Transverse colon (tissue), 4 donors: ENCODE results near the gene PTGDR2. TPM values are rescaled to one million over a fixed set of nuclear protein-coding genes. Genes with fewer than 3 reads are reported as not detected.
A peak's percentile ranks its signal among the peaks of the same experiment; 100 is the strongest.

Source experiments
- DNase-seq: peaks from one replicate; pipeline ENCODE4 v3.0.0-alpha.2; 2019
- H3K27ac ChIP-seq, 4 donors: fragments of 200-600 bp; sonication (generic); 2 replicates each; pipeline ENCODE4 v1.5.1; 2016 to 2018; ENCODE audit warnings: inconsistent platforms in 4 of 4
- H3K27me3 ChIP-seq: fragments of 200-600 bp; sonication (generic); 2 replicates; pipeline ENCODE4 v1.5.1; 2017; ENCODE audit warnings: inconsistent platforms
- H3K36me3 ChIP-seq, 4 donors: fragments of 200-600 bp; sonication (generic); 2 replicates each; pipeline ENCODE4 v1.5.1; 2017 to 2019; ENCODE audit warnings: inconsistent platforms in 4 of 4
- H3K4me1 ChIP-seq, 4 donors: fragments of 200-600 bp; sonication (generic); 2 replicates each; pipeline ENCODE4 v1.5.1; 2017 to 2020; ENCODE audit warnings: inconsistent platforms in 4 of 4
- H3K4me3 ChIP-seq, 4 donors: fragments of 200-600 bp; sonication (generic); 1 replicate in 1 of 4; 2 replicates in 3 of 4; pipeline versions ENCODE4 v1.5.1 to v1.6.1; 2017 to 2019; ENCODE audit warnings: inconsistent platforms in 4 of 4
- H3K9me3 ChIP-seq, 2 donors: fragments of 200-600 bp; sonication (generic); 2 replicates each; pipeline ENCODE4 v1.5.1; 2017 to 2019; ENCODE audit warnings: inconsistent platforms in 2 of 2
- CTCF ChIP-seq, 5 experiments: fragments of 200-600 bp in 3 of 5; fragments of 450-650 bp in 2 of 5; sonication (generic) in 3 of 5; IDR thresholded peaks; 1 replicate in 2 of 5; 2 replicates in 3 of 5; pipeline ENCODE4 v1.5.1; 2016 to 2017; ENCODE audit warnings: antibody characterized with exemption in 5 of 5, inconsistent platforms in 3 of 5, mild to moderate bottlenecking in 2 of 5, moderate library complexity in 1 of 5
- EP300 ChIP-seq: sonication (generic); formaldehyde crosslinking; IDR thresholded peaks from one replicate; pipeline ENCODE4 v1.6.1; 2017; ENCODE audit warnings: antibody characterized with exemption, low read depth
- POLR2A ChIP-seq: fragments of 450-650 bp; IDR thresholded peaks from one replicate; pipeline ENCODE4 v1.6.1; 2016; ENCODE audit warnings: antibody characterized with exemption, mild to moderate bottlenecking, moderate library complexity
- POLR2AphosphoS5 ChIP-seq, 3 donors: sonication (generic); formaldehyde crosslinking; IDR thresholded peaks; one replicate each; pipeline ENCODE4 v1.6.1; 2016; ENCODE audit warnings: antibody characterized with exemption in 3 of 3
- WGBS, 2 donors: methylation state at CpG; one replicate each; pipeline ENCODE4 v1.1.5; 2018; ENCODE audit warnings: low coverage in 1 of 2; 5-methylcytosine and 5-hydroxymethylcytosine counted together
- in situ Hi-C, 4 donors: fragments of 200-750 bp; cut with MboI; loops; one replicate each; pipeline versions ENCODE4 v1.15.0 to v1.15.1; 2017; ENCODE audit warnings: low sequenced_read_pairs in 3 of 4, low pct_ligation_motif_present in 1 of 4, low pct_unique_long_range_greater_than_20kb in 1 of 4
- intact Hi-C: fragments of 100-400 bp; cut with DNase I; formaldehyde crosslinking; loops from one replicate; pipeline ENCODE4 v1.15.1; 2023; ENCODE audit warnings: low total_unique reads
- total RNA-seq, 4 donors: library from RNA; depleted of rRNA; stranded (reverse); fragments of >200 nt; gene quantifications; one replicate each; pipeline ENCODE4 v1.1.0, GENCODE V29; 2016

Gene PTGDR2
- 10 to 100 TPM in 1 of 4 donors, 1 to 10 TPM in 2, not detected in 1; 3.5 to 36.6 (median 4.5) TPM for total RNA-seq

GRCh38 chr11:60855726-60856633, at the start of gene PTGDR2:
PTGDR2 (minus strand) TSS chr11:60855950; CDS start chr11:60853722, 2,228 bp downstream.
- DNase-seq, result peak; percentile 26
- peak within 1 kb of the TSS in 2 of 4 donors; percentile 6 to 21 for H3K4me3 ChIP-seq
- WGBS, 2 donors, result 46 to 72% methylated on average over 3 to 14 of the region's 14 CpGs

GRCh38 chr11:60905047-60905446, 49.3 kb upstream of the PTGDR2 start:
- in situ Hi-C loops, result no loop called here
- 14 to 33% methylated on average over 3 to 6 of the region's 6 CpGs for WGBS, 2 donors
- peak overlapping the region in 3 of 4 donors; percentile 81 to 89 (median 89) for H3K4me3 ChIP-seq

More at GRCh38 chr11:60855726-60856633, at the start of gene PTGDR2:
- Histone ChIP-seq H3K4me1 (peaks cover 0 to 15% (median 4%) of the 10 kb centered on the region in 4 donors), H3K36me3 (no peaks in the 10 kb centered on the region), H3K9me3 (no peaks in the 10 kb centered on the region), H3K27me3 (no peaks in the 10 kb centered on the region), H3K27ac (peak within 1 kb of the TSS in 2 of 4 donors; percentile 47 to 65)
- no peak for TF ChIP-seq POLR2AphosphoS5 (IDR thresholded peaks at IDR 0.05)
- TF ChIP-seq EP300, result no peak
- TF ChIP-seq CTCF (IDR thresholded peaks at IDR 0.05), result no peak
- in situ Hi-C loops (no loop called here), intact Hi-C loops (no loop called here)

GRCh38 chr11:60902625-60903024, 46.9 kb upstream of the PTGDR2 start:
- intact Hi-C loops (no loop called here), in situ Hi-C loops (no loop called here)
- H3K36me3 ChIP-seq, result peaks cover 0 to 38% (median 19%) of the 10 kb centered on the region in 4 donors

More at GRCh38 chr11:60905047-60905446, 49.3 kb upstream of the PTGDR2 start:
- H3K9me3 ChIP-seq, result no peaks in the 10 kb centered on the region
- no peak for DNase-seq
- intact Hi-C loops, result no loop called here
- peaks cover 0 to 23% (median 11%) of the 10 kb centered on the region in 4 donors for H3K36me3 ChIP-seq
- peak overlapping the region; percentile 96 to 99 (median 98) for H3K27ac ChIP-seq
- peaks cover 9 to 31% (median 20%) of the 10 kb centered on the region in 4 donors for H3K4me1 ChIP-seq
- no peaks in the 10 kb centered on the region for H3K27me3 ChIP-seq
- TF ChIP-seq CTCF (IDR thresholded peaks at IDR 0.05), result no peak
- no peak for TF ChIP-seq POLR2A
- TF ChIP-seq EP300, result no peak
- TF ChIP-seq POLR2AphosphoS5 (IDR thresholded peaks at IDR 0.05), result no peak

More at GRCh38 chr11:60902625-60903024, 46.9 kb upstream of the PTGDR2 start:
- Histone ChIP-seq H3K4me3 (no peak overlapping the region), H3K27me3 (no peaks in the 10 kb centered on the region), H3K4me1 (peaks cover 9 to 31% (median 20%) of the 10 kb centered on the region in 4 donors), H3K9me3 (no peaks in the 10 kb centered on the region), H3K27ac (no peak overlapping the region)
- no peak for DNase-seq
- no peak for TF ChIP-seq CTCF (IDR thresholded peaks at IDR 0.05)
- TF ChIP-seq EP300, result no peak
- TF ChIP-seq POLR2A, result no peak
- no peak for TF ChIP-seq POLR2AphosphoS5 (IDR thresholded peaks at IDR 0.05)
- 76 to 94% methylated on average over 3 to 11 of the region's 11 CpGs for WGBS, 2 donors
